Uterus (tissue), 2 donors: ENCODE data around the gene USP4.

ENCODE experiments used
- POLR2A ChIP-seq, 2 donors: fragments of 450-650 bp; IDR thresholded peaks; one replicate each; pipeline ENCODE4 v1.6.1; 2016; ENCODE audit warnings: antibody characterized with exemption in 2 of 2, mild to moderate bottlenecking in 1 of 2, moderate library complexity in 1 of 2
- TF ChIP-seq, protein P1 (sequence below), 4 experiments: fragments of 200-600 bp in 2 of 4; fragments of 450-650 bp in 2 of 4; sonication (generic) in 2 of 4; IDR thresholded peaks; one replicate each; pipeline ENCODE4 v1.5.1; 2016 to 2019; ENCODE audit warnings: antibody characterized with exemption in 4 of 4, mild to moderate bottlenecking in 2 of 4, moderate library complexity in 1 of 4

DNA sequence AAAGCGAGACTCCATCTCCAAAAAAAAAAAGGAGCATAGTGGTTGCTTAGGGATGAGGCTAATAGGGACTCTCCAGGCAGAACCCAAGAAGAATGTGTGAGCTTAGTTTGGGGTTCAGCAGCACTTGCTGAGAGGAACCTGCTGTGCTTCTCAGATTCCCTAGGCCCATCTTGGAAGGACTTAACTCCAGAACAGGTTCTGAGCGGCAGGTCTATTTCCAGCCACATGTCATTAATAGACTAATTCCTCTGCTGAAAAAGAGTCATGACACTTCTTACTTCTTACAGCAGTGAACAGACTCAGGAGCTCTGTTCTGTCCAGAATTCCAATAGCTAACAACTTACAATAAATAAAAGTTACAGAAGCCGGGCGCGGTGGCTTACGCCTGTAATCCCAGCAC is 49.4 kb upstream of the USP4 start:
- TF ChIP-seq, protein P1, sequence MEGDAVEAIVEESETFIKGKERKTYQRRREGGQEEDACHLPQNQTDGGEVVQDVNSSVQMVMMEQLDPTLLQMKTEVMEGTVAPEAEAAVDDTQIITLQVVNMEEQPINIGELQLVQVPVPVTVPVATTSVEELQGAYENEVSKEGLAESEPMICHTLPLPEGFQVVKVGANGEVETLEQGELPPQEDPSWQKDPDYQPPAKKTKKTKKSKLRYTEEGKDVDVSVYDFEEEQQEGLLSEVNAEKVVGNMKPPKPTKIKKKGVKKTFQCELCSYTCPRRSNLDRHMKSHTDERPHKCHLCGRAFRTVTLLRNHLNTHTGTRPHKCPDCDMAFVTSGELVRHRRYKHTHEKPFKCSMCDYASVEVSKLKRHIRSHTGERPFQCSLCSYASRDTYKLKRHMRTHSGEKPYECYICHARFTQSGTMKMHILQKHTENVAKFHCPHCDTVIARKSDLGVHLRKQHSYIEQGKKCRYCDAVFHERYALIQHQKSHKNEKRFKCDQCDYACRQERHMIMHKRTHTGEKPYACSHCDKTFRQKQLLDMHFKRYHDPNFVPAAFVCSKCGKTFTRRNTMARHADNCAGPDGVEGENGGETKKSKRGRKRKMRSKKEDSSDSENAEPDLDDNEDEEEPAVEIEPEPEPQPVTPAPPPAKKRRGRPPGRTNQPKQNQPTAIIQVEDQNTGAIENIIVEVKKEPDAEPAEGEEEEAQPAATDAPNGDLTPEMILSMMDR (IDR thresholded peaks at IDR 0.05) = no peak
- no peak for TF ChIP-seq POLR2A (IDR thresholded peaks at IDR 0.05)
